Inferior parietal cortex (tissue), 1 donor: Measurements from ENCODE around the gene OR2C1.
A peak's percentile ranks its signal among the peaks of the same experiment; 100 is the strongest.

Experiments used
- DNase-seq: peaks from one replicate; pipeline ENCODE4 v3.0.0-alpha.2; 2016; ENCODE audit errors: extremely low spot score

OR2C1 gene

DNA sequence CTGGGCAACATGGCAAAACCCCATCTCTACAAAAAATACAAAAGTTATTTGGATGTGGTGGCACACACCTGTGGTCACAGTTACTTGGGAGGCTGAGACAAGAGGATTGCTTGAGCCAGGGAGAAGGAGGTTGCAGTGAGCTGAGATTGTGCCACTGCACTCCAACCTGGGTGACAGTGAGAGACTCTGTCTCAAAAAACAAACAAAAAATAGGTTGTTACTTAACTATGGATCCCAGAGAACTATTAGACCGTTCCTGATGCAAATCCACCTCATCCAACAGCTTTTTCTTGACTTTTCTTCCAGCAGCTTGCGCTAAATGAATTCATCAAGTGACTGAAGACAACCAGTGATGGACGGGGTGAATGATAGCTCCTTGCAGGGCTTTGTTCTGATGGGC, at the start of gene OR2C1:
Gene OR2C1 (plus strand): TSS at position 301 of the 400 bp plus-strand sequence. CDS start 52 bp downstream, at position 353.
- no peak for DNase-seq

- DNase-seq: no peak
Measured at GRCh38 chr16:3306078-3306477, 49.6 kb upstream of the OR2C1 start.

DNA sequence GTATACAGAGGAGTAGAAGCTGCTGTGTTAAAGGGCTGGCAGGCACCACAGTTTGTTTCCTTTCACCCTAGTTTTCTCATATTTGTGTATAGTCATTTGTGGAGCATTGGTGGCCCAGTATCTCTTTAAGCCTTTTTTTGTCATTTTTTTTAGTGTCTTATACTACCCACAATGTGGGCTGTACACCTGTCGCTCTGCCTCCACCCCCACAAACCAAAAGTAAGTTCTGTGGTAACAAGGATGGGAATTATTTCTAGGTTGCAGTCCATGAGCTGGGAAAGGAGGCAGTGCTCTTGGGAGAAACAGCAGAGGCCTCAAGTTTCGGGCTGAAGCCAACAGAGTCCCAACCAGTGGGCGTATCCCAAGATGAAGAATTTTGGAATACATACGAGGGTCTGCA, 44.2 kb upstream of the OR2C1 start:
- DNase-seq: no peak

- no peak for DNase-seq
Measured at GRCh38 chr16:3317315-3317999, 38.2 kb upstream of the OR2C1 start.

DNA sequence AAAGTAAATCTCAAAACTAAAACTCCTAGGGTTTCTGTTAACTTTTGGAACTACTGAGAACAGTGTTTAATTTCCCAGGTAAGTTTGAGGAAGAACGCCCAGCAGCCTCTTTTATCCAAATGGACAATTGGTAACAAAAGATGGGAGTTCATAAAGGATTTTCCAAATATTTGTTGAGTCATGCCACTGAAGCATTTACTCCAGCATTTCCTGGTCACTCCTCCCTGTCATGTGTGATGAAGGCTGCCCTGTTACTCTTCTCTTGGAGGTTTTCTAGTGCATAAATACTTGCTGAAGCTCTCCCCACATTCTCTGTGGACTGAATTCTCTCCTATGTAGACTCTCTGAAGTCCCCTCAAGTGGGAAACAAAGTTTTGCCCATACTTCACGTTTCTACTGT, 33.9 kb upstream of the OR2C1 start:
- DNase-seq: no peak

DNA sequence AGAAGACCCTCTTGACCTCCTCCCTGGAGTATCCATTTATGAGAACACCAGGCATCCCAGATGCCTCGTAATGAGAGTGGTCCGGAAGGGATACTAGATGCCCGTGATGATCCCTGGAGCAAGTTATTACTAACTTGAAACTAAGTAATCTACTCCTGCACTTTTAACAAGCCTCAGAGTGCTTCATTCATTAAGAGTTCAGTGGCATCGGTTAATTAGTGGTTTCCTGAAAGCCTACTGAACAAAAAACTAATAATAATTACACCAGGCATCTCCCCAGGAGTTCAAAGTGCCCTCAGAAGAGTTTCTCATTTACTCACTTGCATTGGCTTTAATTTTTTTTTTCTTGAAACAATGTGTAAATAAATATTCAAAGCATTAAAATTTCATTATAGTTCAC, 28.2 kb upstream of the OR2C1 start:
- DNase-seq: no peak

DNA sequence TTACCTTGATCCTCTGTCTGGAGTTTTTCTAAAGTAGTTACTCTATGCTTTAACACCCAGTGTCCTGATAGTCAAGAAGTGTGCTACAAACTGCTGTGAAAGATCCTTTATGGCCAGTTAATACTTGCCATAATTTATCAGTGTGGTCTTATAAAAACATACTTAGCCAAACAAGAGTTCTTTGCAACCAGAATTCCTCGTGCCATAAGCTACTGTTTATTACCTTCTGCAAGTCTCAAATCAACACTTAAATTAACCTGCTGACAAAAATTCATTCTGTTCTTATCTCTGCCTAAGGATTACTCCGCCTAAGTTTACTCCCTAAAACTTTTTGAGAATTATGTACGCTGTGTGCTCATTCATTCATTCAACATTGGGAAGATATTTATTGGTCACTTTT, 27.6 kb upstream of the OR2C1 start:
- no peak for DNase-seq

DNA sequence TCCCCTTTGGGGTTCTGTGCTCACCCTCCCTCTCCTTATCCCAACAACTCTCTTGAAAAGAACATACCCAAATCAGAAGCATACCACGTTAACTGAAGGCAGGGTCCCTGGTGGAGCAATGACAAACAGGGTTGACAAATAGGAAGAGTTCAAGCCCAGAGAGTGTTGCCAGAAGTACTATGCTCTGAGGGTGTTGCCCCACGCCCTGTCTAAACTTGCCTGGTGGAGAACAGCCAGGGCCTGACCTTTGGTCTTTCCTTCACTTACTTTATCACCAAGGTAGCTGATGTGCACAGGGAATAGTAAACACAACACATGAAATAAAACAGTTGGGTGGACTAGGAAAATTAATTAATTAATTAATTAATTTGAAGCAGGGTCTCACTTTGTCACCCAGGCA, 27.0 kb upstream of the OR2C1 start:
- no peak for DNase-seq

DNA sequence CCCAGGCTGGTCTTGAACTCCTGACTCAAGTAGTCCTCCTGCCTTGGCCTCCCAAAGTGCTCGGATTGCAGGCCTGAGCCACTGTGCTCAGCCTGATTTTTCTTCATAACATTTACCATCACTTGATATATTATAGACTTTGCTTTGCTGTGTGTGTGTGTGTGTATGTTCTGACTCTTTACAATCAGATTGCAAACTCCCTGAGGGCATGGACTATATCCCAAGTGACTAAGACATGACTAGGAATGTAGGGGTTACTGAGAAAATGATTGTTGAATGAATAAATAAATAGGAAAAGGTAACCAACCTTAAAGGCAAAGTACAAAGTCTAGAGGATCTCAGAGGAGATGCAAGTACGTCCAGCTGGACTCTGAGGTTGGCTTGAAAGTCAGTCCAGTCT, 9.6 kb upstream of the OR2C1 start:
- no peak for DNase-seq

GRCh38 chr16:3347586-3347985, 8.1 kb upstream of the OR2C1 start:
- DNase-seq: no peak

- peak; percentile 2 for DNase-seq
Measured at GRCh38 chr16:3348547-3349167, 7.0 kb upstream of the OR2C1 start.

GRCh38 chr16:3349175-3349574, 6.5 kb upstream of the OR2C1 start:
- DNase-seq: no peak

GRCh38 chr16:3356118-3356517, 429 bp downstream of the OR2C1 start:
- DNase-seq: no peak

DNA sequence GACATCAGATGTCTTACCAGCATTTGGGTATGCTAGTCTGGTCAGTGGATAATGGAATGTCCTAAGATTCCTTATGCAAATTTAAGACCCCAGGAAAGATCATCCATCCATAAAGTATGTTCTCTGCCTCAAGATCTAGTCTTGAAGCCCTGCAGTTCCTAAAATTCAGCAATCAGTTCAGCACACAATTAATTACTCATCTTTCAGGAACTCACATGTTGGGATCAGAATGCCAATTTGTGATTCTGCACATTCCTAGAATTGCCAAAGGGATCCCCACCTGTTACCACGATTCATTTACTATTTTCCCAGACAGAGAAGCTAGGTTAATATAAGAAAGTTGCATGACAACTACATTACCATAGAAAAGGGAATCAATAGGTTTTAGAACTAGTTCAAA, 3.2 kb downstream of the OR2C1 start:
- DNase-seq: no peak

- no peak for DNase-seq
Measured at GRCh38 chr16:3362931-3363330, 7.2 kb downstream of the OR2C1 start.

- DNase-seq: no peak
Measured at GRCh38 chr16:3363793-3364192, 8.1 kb downstream of the OR2C1 start.

DNA sequence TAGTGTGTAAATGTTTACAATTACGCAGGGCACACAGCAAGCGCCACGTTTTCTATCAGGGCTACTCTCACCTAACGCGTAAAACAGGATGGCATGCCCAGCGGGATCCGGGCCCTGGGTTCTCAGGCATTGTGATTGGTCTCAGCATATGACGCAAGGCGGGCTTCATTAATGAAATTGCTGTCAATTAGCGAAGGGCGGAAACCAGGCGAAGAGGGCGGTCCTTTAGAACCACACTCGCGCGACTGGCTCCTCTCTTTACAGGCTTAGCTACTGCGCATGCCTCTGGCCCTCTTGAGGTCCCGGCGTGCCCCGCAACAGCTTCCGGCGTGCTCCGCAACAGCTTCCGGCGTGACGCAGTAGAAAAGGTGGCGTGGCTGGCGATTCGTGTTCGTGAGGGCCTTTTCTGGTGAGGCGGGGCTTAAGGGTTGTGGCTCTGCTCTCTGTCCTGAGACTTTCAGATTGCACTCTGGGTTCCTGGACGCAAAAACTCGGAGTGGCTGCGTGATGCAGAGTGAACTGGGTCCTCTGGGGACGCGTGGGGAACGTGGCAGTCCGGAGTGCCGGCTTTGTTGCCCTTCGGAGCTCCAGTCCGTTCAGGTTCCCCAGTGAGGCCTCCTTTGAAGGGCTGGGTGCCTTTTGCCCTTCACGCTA, 9.2 kb downstream of the OR2C1 start:
- DNase-seq: peak; percentile 90

DNA sequence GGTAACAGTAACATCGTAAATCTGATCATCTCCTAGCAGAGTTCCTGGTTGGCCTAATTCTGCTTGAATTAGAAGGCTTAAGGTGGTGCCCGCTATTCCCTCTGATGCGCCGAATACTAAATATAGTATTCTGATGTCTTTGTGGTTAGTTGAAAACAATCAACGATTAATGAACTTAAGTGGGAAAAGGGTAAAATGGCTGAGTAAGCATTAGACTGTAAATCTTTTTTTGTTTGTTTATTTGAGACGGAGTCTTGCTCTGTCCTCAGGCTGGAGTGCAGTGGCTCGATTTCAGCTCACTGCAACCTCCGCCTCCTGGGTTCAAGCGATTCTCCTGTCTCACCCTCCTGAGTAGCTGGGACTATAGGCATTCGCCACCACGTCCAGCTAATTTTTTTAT, 13.4 kb downstream of the OR2C1 start:
- DNase-seq: no peak

DNA sequence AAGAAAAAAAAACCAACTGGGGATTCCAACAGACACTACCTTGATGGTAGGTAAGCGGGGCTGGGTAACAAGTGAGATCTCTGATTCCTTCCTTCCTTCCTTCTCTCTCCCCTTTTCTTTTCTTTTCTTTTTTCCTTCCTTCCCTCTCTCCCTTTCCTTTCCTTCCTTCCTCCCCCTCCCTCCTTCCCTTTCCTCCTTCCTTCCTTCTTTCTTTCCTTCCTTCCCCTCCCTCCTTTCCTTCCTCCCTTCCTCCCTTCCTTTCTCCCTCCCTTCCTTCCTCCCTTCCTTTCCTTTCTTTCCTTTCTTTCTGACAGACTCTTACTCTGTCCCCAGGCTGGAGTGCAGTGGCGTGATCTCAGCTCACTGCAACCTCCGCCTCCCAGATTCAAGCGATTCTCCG, 20.0 kb downstream of the OR2C1 start:
- DNase-seq: no peak

DNA sequence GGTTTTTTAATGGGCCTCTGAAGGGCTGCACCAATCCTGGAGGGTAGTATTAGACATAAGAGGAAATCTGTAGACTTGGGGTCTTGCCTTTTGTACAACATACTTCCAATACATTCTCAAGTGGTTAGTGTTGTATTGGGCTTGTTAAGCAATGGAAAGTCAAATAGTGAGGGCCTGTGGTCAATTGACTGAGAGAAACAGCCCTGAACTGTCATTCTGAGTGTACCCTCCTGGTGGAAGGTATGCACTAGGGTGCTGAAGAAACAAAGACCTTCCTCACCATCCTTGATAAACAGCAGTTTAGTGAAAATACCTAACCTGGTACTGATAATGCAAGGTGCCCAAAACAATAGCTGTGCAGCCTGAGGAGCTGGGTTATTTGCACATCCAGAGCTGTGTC, 22.2 kb downstream of the OR2C1 start:
- no peak for DNase-seq

- DNase-seq: no peak
Measured at GRCh38 chr16:3383045-3383448, 27.4 kb downstream of the OR2C1 start.

GRCh38 chr16:3388325-3388724, 32.6 kb downstream of the OR2C1 start:
- DNase-seq: no peak

DNA sequence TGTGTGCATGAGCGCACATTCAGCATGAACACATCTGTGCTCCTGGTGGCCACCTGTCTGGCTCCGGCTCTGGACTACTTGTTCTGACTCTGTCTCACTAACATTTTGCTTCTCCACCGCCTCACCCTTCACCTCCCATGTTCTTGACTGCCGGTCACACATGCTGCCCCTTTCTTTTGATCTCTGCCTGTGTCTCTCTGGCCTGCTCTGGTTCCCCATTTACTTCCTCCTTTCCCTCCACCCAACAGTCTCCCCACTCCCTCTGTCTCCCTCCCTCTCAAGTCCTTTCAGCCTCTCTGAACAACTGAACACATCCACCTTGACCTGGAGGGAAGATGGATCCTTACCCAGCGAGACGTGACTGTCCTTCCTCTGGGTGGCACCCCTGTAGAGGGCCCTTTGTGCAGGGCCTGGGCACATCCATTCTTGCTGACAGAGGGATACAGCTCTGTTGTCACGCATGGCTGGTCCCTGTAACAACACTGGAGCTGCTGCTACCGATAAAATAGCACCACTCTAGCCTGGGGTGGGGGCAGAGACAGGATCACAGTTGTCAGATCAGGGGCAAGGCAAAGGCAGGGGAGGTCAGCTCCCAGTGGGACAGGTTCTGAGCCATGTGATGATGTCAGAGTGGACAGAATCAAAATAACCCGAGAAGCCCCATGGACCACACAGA, 34.1 kb downstream of the OR2C1 start:
- no peak for DNase-seq
